LNCAP (cell line): ENCODE measurements around the gene APBA2.

Experiments used
- CTCF ChIP-seq: fragments of 450-650 bp; IDR thresholded peaks from 2 replicates; pipeline ENCODE4 v1.5.1; 2017; ENCODE audit warnings: mild to moderate bottlenecking

The APBA2 gene

GRCh38 chr15:29127506-29128430 is 242.0 kb downstream of the APBA2 start:
- TF ChIP-seq CTCF, result no peak

GRCh38 chr15:29128671-29129070 is 242.9 kb downstream of the APBA2 start:
- no peak for TF ChIP-seq CTCF

GRCh38 chr15:29129221-29129620 is 243.4 kb downstream of the APBA2 start:
- TF ChIP-seq CTCF, result no peak

DNA sequence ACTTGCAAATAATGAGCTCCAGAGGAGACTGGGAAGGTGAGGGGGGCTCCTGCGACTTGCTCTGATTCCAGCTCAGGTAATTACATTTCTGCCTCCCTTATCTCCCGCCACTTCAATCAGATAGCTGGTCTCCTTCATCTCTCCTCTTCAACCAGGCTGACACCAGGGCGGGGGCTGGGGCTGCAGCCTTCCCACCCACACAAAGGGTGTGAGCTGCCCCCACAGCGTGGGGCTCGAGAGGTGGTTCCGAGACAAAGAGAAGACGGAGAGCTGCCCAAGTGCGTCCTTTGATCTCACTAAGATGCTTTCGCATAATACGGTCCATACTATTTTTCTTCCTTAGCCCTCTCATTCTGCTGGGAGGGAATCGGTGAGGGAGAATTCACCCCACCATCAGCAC is 244.2 kb downstream of the APBA2 start:
- no peak for TF ChIP-seq CTCF

GRCh38 chr15:29130476-29130875 is 244.7 kb downstream of the APBA2 start:
- no peak for TF ChIP-seq CTCF

DNA sequence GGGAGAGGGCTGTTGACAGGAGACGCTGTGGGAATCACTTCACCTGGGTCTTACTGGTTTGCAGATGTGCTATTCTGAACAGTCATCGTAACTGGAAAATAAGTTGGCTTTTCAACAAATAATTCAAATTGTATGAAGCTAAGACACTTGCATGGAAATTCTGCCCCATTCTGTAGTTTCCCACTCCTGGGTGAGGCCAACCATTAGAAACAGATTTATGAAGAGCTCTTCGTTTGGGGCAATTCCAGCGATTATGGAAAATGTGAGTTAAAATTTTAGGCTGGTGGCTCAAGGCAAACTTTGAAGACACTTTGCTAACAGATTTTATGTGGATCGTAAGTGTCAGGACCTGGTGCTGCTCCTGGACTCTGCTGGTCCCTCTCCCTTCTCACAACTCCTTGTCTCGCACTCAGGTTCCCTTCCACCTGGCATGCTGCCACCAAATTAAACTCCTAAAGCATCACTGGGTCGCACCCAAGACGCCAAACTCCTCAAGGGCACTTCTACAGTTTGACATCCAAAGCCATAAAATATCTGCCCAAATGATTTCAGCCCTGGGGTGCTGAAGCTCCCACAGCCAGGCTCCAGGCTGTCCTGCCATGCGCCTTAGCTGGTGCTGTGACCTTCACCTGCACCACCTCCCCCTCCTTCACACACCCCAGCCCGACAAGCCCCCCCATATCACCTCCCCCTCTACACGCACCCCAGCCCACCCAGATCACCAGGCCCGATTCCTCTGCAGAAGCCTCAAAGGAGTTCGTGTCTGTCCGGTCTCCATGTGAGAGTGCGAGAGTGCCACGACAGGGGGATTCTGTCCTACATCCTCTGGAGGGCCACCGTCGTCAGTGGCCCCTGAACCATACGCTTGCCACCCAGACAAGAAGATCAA is 245.4 kb downstream of the APBA2 start:
- no peak for TF ChIP-seq CTCF

DNA sequence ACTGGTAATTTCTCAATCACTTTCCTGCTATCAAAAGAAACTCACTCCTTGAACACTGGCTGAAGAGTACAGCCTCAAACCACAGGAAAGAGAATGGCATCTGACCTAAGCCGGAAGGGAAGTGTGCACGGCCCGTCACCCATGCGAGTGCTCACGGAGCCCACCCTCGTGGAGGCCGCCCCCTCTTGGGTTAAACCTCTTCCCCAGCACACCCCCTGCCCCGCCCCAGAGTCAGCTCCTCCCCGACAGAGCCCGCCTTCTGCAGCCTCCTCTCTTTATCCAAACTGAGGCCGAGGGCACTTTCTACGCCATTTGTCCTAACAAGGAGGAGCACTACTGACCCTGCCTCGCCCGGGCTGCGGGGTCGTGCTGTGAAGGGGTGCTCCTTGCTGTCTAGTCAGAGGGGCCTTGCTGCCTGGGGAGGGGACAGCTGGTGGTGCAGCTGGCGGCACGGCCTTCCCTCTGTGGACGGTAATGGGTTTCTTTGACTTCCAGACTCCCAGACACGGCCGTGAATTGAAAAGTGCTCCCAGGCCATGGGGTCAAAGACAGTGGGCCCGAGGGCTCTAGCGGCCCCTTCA is 246.2 kb downstream of the APBA2 start:
- no peak for TF ChIP-seq CTCF
